Adipose tissue (tissue), 3 donors: ENCODE data around the gene GPX6. TPM values are rescaled to one million over a fixed set of nuclear protein-coding genes. Genes with fewer than 3 reads are reported as not detected.

Source experiments
- polyA plus RNA-seq, 3 donors: library from polyadenylated mRNA; stranded (reverse); fragments of 200-250 nt; gene quantifications; one replicate each; pipeline ENCODE4 v1.2.3, GENCODE V29; 2013
- donor health status: healthy with polysubstance abuse.
- donor health status: Bipolar disorder and iron deficiency.
- donor health status: healthy.

GPX6 gene
- polyA plus RNA-seq, 3 donors = not detected

Other genes with a start within 250 kb of the GPX6 start
- gene ZSCAN26, start 248.7 kb downstream of the GPX6 start, polyA plus RNA-seq = 1 to 10 TPM; 4.5 to 7.2 (median 4.9) TPM
- 1 to 10 TPM in 2 of 3 donors, under 1 TPM in 1; 0.98 to 2.8 (median 2.0) TPM for gene PGBD1, start 234.2 kb downstream of the GPX6 start, polyA plus RNA-seq
- gene ZSCAN31, start 179.6 kb downstream of the GPX6 start, polyA plus RNA-seq = 1 to 10 TPM; 3.0 to 9.1 (median 3.8) TPM
- gene ZKSCAN3, start 165.8 kb downstream of the GPX6 start, polyA plus RNA-seq = 1 to 10 TPM in 1 of 3 donors, under 1 TPM in 2; 0.85 to 2.0 (median 0.88) TPM
- 1 to 10 TPM; 1.0 to 1.7 (median 1.3) TPM for gene ZSCAN12, start 116.0 kb downstream of the GPX6 start, polyA plus RNA-seq
- gene ZSCAN23, start 72.3 kb downstream of the GPX6 start, polyA plus RNA-seq = under 1 TPM in 2 of 3 donors, not detected in 1; 0.18 to 0.75 TPM
- gene GPX5, start 10.1 kb upstream of the GPX6 start, polyA plus RNA-seq = not detected